ENCODE results near the gene PAX5. TPM values are rescaled to one million over a fixed set of nuclear protein-coding genes. Genes with fewer than 3 reads are reported as not detected.

Gene PAX5
- total RNA-seq, 1 experiment from 2014 or later = not detected

DNA sequence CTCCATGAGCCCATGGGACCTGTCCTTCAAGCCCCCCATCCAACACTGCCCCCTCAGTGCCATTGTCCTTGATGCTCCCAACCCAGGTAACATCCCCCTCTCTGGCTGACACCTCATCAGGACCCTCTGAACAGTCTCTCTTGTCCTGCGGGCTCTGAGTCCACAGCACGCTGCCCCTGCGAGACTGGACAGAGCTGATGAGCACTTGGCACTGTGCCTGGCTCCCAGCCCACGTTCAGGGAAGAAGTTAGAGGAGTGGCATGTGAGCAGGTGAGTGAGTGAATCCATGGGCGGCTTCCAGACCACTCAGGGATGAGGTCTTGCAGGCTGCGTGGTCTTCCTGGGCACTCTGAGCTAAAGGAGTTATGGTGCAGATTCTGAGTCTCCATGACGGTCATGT lies 70.7 kb downstream of the PAX5 start:
- H3K79me2 ChIP-seq (ENCODE audit: low read depth) = no peaks in the 10 kb centered on the region
- no peak overlapping the region for H2AFZ ChIP-seq
- H3K9me2 ChIP-seq (ENCODE audit: insufficient read depth) = no peaks in the 10 kb centered on the region
- no TSS peak for BruUV-seq (replicated peaks)
- intact Hi-C loops (cut with micrococcal nuclease; ENCODE audit: unreplicated experiment) = no loop called here
- H3F3A ChIP-seq (ENCODE audit: insufficient read depth, low read depth) = no peaks in the 10 kb centered on the region
- no peaks in the 10 kb centered on the region for H3K9me3 ChIP-seq (ENCODE audit: insufficient read depth, low read depth)
- DNase-seq = no peak
- no peak overlapping the region for H3K4me2 ChIP-seq
- H3K27me3 ChIP-seq (ENCODE audit: insufficient read depth, low read depth) = no peaks in the 10 kb centered on the region
- no peaks in the 10 kb centered on the region for H4K20me1 ChIP-seq (ENCODE audit: insufficient read depth)
- no peak overlapping the region for H3K4me3 ChIP-seq
- no peak overlapping the region for H3K27ac ChIP-seq
- H3K4me1 ChIP-seq (replicated peaks; ENCODE audit: insufficient read depth) = no peaks in the 10 kb centered on the region
- H3K36me3 ChIP-seq (ENCODE audit: low read depth) = no peaks in the 10 kb centered on the region
- TF ChIP-seq, protein P1, sequence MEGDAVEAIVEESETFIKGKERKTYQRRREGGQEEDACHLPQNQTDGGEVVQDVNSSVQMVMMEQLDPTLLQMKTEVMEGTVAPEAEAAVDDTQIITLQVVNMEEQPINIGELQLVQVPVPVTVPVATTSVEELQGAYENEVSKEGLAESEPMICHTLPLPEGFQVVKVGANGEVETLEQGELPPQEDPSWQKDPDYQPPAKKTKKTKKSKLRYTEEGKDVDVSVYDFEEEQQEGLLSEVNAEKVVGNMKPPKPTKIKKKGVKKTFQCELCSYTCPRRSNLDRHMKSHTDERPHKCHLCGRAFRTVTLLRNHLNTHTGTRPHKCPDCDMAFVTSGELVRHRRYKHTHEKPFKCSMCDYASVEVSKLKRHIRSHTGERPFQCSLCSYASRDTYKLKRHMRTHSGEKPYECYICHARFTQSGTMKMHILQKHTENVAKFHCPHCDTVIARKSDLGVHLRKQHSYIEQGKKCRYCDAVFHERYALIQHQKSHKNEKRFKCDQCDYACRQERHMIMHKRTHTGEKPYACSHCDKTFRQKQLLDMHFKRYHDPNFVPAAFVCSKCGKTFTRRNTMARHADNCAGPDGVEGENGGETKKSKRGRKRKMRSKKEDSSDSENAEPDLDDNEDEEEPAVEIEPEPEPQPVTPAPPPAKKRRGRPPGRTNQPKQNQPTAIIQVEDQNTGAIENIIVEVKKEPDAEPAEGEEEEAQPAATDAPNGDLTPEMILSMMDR (conservative IDR thresholded peaks at IDR 0.05) = no peak
- no peak for TF ChIP-seq EZH2 (IDR thresholded peaks at IDR 0.05; ENCODE audit: low read depth)
- CTCF ChIA-PET = no interaction called here
- POLR2A ChIA-PET (ENCODE audit: unreplicated experiment) = no interaction called here

DNA sequence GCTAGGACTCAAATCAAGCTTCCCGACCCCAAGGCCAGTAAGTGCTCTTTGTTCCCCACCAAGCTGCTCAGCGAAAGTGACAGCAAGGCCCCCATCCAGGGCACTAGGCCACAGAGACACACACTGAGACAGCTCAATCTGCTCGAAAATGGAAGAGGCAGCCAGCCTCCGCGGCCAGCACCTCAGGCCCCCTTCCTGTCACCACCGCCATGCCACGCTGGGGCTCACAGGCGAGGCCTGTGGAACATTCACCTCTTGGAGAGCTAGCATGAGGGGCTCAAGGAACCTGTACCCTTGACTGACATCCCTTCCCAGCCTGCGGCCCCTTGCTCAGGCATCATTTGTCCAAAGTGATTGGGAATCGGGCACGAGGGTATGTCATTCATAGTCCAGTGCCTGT lies 71.4 kb downstream of the PAX5 start:
- Histone ChIP-seq H3K4me2 (no peak overlapping the region), H3K36me3 (ENCODE audit: low read depth) (no peaks in the 10 kb centered on the region), H3K9me2 (ENCODE audit: insufficient read depth) (no peaks in the 10 kb centered on the region), H4K20me1 (ENCODE audit: insufficient read depth) (no peaks in the 10 kb centered on the region), H3K27ac (no peak overlapping the region), H3F3A (ENCODE audit: insufficient read depth, low read depth) (no peaks in the 10 kb centered on the region), H2AFZ (no peak overlapping the region), H3K9me3 (ENCODE audit: insufficient read depth, low read depth) (no peaks in the 10 kb centered on the region), H3K4me1 (replicated peaks; ENCODE audit: insufficient read depth) (no peaks in the 10 kb centered on the region), H3K27me3 (ENCODE audit: insufficient read depth, low read depth) (0 out of 2 replicates have a peak, but pooled peaks cover 1% of the 10 kb centered on the region), H3K79me2 (ENCODE audit: low read depth) (no peaks in the 10 kb centered on the region), H3K4me3 (no peak overlapping the region)
- no peak for TF ChIP-seq EZH2 (IDR thresholded peaks at IDR 0.05; ENCODE audit: low read depth)
- TF ChIP-seq, protein P1 (conservative IDR thresholded peaks at IDR 0.05) = no peak
- intact Hi-C loops (cut with micrococcal nuclease; ENCODE audit: unreplicated experiment) = no loop called here
- no TSS peak for BruUV-seq (replicated peaks)
- DNase-seq = no peak
- ChIA-PET CTCF (no interaction called here), POLR2A (ENCODE audit: unreplicated experiment) (no interaction called here)

DNA sequence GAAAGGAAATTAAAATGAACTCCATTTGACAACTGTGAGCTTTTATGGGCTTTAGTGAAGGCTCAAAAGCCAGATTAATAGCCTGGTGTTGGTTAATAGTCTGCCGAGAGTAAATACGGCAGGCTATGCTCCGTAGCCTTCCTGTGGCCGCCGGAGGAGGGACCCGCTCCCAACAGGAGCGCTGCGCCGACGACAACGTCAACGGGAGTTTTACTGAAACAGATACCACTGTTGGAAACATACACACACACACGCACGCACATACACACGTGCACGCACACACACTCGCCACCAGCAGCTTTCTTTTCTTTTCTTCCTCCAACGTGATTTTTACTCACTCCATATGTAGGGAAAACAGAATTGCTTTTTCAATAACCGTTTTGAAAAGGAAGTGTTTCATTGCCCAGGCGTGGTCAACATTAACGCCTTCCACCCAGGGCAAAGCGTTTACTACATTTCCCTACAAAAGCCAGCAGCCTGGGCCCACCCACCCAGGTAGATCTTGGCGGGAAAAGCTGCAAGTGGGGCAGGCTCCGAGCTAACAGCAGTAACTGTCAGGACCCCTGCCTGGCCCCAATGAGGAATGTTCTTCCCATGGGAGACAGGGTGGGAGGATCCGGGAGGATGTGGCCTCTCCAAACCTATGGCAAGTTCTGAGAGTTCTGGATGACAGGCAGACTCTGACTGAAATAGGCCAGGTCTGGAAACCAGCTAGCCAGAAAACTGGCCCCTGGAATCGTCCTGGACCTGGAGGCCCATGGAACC lies 72.3 kb downstream of the PAX5 start:
- no peaks in the 10 kb centered on the region for H3K9me2 ChIP-seq (ENCODE audit: insufficient read depth)
- POLR2A ChIA-PET (ENCODE audit: unreplicated experiment) = no interaction called here

More for the DNA sequence above, 72.3 kb downstream of the PAX5 start:
- Histone ChIP-seq H3K4me1 (replicated peaks; ENCODE audit: insufficient read depth) (no peaks in the 10 kb centered on the region), H3K27me3 (ENCODE audit: insufficient read depth, low read depth) (peaks cover 5% of the 10 kb centered on the region; the same call in 1 of the 2 replicates), H3K79me2 (ENCODE audit: low read depth) (no peaks in the 10 kb centered on the region), H3K4me2 (no peak overlapping the region), H3K36me3 (ENCODE audit: low read depth) (no peaks in the 10 kb centered on the region), H3K4me3 (no peak overlapping the region), H2AFZ (no peak overlapping the region), H3F3A (ENCODE audit: insufficient read depth, low read depth) (no peaks in the 10 kb centered on the region), H3K9me3 (ENCODE audit: insufficient read depth, low read depth) (no peaks in the 10 kb centered on the region), H4K20me1 (ENCODE audit: insufficient read depth) (no peaks in the 10 kb centered on the region), H3K27ac (no peak overlapping the region)
- BruUV-seq (replicated peaks) = no TSS peak
- CTCF ChIA-PET = no interaction called here
- intact Hi-C loops (cut with micrococcal nuclease; ENCODE audit: unreplicated experiment) = no loop called here
- no peak for TF ChIP-seq EZH2 (IDR thresholded peaks at IDR 0.05; ENCODE audit: low read depth)
- TF ChIP-seq, protein P1 (conservative IDR thresholded peaks at IDR 0.05) = no peak
- DNase-seq = no peak
